K562 (cell line): Measurements from ENCODE around the gene ANP32B. TPM values are rescaled to one million over a fixed set of nuclear protein-coding genes. Genes with fewer than 3 reads are reported as not detected.

Experiments
- DMBX1 ChIP-seq: fragments of 250-450 bp; sonication (Bioruptor Pico); IDR thresholded peaks from 2 replicates; pipeline ENCODE4 v1.8.0; 2022; ENCODE audit warnings: inconsistent platforms, mild to moderate bottlenecking, moderate library complexity, borderline replicate concordance
- FOXM1 ChIP-seq, 2 experiments: fragments of 450-650 bp in 1 of 2; sonication (generic) in 1 of 2; formaldehyde crosslinking in 1 of 2; IDR thresholded peaks; 2 replicates each; pipeline versions ENCODE4 v1.6.1 to v1.9.0; 2017 to 2022; ENCODE audit warnings: low read depth in 2 of 2, mild to moderate bottlenecking in 2 of 2, missing genetic modification reagents in 1 of 2, moderate library complexity in 1 of 2
- FOXO4 ChIP-seq: fragments of 450-650 bp; formaldehyde crosslinking; IDR thresholded peaks from 2 replicates; pipeline ENCODE4 v1.4.0; 2020; ENCODE audit warnings: mild to moderate bottlenecking, moderate library complexity
- MEF2A ChIP-seq: IDR thresholded peaks from 2 replicates; pipeline ENCODE4 v1.6.1; 2011; ENCODE audit warnings: low read depth, mild to moderate bottlenecking, low read length, moderate library complexity; ENCODE audit not compliant: control insufficient read depth
- MNT ChIP-seq, 2 experiments: fragments of 450-650 bp; conservative IDR thresholded peaks; 2 replicates each; pipeline ENCODE4 v1.6.1; 2017; ENCODE audit warnings: mild to moderate bottlenecking in 2 of 2, moderate library complexity in 2 of 2
- PCBP2 ChIP-seq: fragments of 200-400 bp; formaldehyde crosslinking; IDR thresholded peaks from 2 replicates; pipeline ENCODE4 v1.6.1; 2018; ENCODE audit warnings: low read length, low read depth, mild to moderate bottlenecking, moderate library complexity; ENCODE audit not compliant: poor library complexity, severe bottlenecking
- RAD51 ChIP-seq: fragments of 450-650 bp; IDR thresholded peaks from 2 replicates; pipeline ENCODE4 v1.7.1; 2016; ENCODE audit warnings: low read depth, mild to moderate bottlenecking, borderline replicate concordance
- SP1 ChIP-seq: sonication (generic); formaldehyde crosslinking; IDR thresholded peaks from 2 replicates; pipeline ENCODE4 v1.8.1; 2022; ENCODE audit warnings: mild to moderate bottlenecking, missing genetic modification reagents
- TRIM28 ChIP-seq: fragments of 450-650 bp; IDR thresholded peaks from 2 replicates; pipeline ENCODE4 v1.6.1; 2017
- ZFX ChIP-seq: sonication (generic); formaldehyde crosslinking; IDR thresholded peaks from 2 replicates; pipeline ENCODE4 v1.8.0; 2022; ENCODE audit warnings: mild to moderate bottlenecking, missing genetic modification reagents, moderate library complexity
- ZNF311 ChIP-seq: fragments of 250-450 bp; sonication (Bioruptor Pico); IDR thresholded peaks from 2 replicates; pipeline ENCODE4 v1.4.0; 2020; ENCODE audit warnings: mild to moderate bottlenecking, moderate library complexity
- polyA plus RNA-seq, 8 experiments: library from polyadenylated mRNA; depleted of rRNA in 4 of 8; stranded (reverse) in 5 of 8; unstranded in 3 of 8; fragments of >200 nt; fragmentation: Nextera tagmentation in 2 of 8; fragmentation: Illumina TruSeq in 1 of 8; extraction: Ambion mirVana in 2 of 8; extraction: Trizol in 1 of 8; gene quantifications; 2 replicates each; pipeline versions ENCODE4 v1.2.1 to v1.2.3, GENCODE V29; 2011 to 2014; ENCODE audit warnings: inconsistent platforms in 1 of 8, missing spikeins in 1 of 8
- total RNA-seq, 7 experiments: library from RNA; depleted of rRNA in 6 of 7; stranded (reverse); fragments of >200 nt in 6 of 7; fragmentation: Illumina TruSeq in 2 of 7; extraction: Trizol in 2 of 7; gene quantifications; 2 replicates each; pipeline versions ENCODE4 v1.2.1 to v1.2.3, GENCODE V29; 2011 to 2021; ENCODE audit warnings: low replicate concordance in 1 of 7
- TF ChIP-seq, protein P1 (sequence below), 2 experiments: fragments of 450-650 bp; formaldehyde crosslinking in 1 of 2; IDR thresholded peaks; 2 replicates each; pipeline versions ENCODE4 v1.4.0 to v1.6.1; 2014 to 2020; ENCODE audit warnings: mild to moderate bottlenecking in 2 of 2, borderline replicate concordance in 1 of 2, low read depth in 1 of 2

The ANP32B gene
- total and polyA plus RNA-seq, 9 of the 15 experiments (the other 6 are each of a cell fraction or from before 2014, with no cell fraction given), result 68.9 to 815 (median 141) TPM

DNA sequence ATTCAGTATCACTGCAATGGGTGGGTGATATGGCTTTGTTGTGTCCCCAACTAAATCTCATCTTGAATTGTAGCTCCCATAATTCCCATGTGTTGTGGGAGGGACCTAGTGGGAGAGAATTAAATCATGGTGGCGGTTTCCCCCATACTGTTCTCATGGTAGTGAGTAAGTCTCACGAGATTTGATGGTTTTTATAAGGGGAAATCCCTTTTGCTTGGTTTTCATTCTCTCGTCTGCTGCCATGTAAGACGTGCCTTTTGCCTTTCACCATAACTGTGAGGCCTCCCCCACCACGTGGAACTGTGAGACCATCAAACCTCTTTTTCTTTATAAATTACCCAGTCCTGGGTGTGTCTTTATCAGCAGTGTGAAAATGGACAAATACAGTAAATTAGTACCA lies 63.9 kb downstream of the ANP32B start (continued):
- TF ChIP-seq, protein P1, sequence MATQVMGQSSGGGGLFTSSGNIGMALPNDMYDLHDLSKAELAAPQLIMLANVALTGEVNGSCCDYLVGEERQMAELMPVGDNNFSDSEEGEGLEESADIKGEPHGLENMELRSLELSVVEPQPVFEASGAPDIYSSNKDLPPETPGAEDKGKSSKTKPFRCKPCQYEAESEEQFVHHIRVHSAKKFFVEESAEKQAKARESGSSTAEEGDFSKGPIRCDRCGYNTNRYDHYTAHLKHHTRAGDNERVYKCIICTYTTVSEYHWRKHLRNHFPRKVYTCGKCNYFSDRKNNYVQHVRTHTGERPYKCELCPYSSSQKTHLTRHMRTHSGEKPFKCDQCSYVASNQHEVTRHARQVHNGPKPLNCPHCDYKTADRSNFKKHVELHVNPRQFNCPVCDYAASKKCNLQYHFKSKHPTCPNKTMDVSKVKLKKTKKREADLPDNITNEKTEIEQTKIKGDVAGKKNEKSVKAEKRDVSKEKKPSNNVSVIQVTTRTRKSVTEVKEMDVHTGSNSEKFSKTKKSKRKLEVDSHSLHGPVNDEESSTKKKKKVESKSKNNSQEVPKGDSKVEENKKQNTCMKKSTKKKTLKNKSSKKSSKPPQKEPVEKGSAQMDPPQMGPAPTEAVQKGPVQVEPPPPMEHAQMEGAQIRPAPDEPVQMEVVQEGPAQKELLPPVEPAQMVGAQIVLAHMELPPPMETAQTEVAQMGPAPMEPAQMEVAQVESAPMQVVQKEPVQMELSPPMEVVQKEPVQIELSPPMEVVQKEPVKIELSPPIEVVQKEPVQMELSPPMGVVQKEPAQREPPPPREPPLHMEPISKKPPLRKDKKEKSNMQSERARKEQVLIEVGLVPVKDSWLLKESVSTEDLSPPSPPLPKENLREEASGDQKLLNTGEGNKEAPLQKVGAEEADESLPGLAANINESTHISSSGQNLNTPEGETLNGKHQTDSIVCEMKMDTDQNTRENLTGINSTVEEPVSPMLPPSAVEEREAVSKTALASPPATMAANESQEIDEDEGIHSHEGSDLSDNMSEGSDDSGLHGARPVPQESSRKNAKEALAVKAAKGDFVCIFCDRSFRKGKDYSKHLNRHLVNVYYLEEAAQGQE (IDR thresholded peaks at IDR 0.05; ENCODE audit: borderline replicate concordance), result no peak
- TF ChIP-seq, protein P1 (CRISPR knock-in tag; IDR thresholded peaks at IDR 0.05; ENCODE audit: low read depth), result no peak
- TF ChIP-seq PCBP2 (no peak), FOXO4 (CRISPR knock-in tag) (no peak), TRIM28 (peak; percentile 79), FOXM1 (IDR thresholded peaks at IDR 0.05; ENCODE audit: low read depth) (0 out of 2 replicates have a peak, but pooled peaks have one; percentile 36), FOXM1 (CRISPR knock-in tag; IDR thresholded peaks at IDR 0.05; ENCODE audit: low read depth) (no peak), MEF2A (no peak), RAD51 (no peak), DMBX1 (CRISPR knock-in tag) (no peak), ZNF311 (CRISPR knock-in tag) (no peak), MNT (conservative IDR thresholded peaks at IDR 0.05) (peak; percentile 57 to 63; a peak in 3 of 4 replicates), ZFX (CRISPR knock-in tag) (no peak), SP1 (CRISPR knock-in tag) (no peak)
